K562 (cell line): ENCODE data around the gene GASK1A. TPM values are rescaled to one million over a fixed set of nuclear protein-coding genes. Genes with fewer than 3 reads are reported as not detected.
"Not testable (repeated sequence)": the region's sequence is repeated elsewhere in the genome, so short reads cannot be mapped to it uniquely, and the experiment has no call there.

ENCODE experiments used
- ATAC-seq: fragments of 200-7000 bp; cut with Tn5 transposase; 3 replicates; pipeline ENCODE4 v1.9.1; 2020; ENCODE audit warnings: moderate library complexity
- BruUV-seq: library from RNA; stranded (reverse); fragments of 400-500 nt; replicated peaks from 2 replicates; lab custom pipeline; 2021; lab: Mats Ljungman, UMichigan
- CTCF ChIA-PET: fragments of 300-600 bp; formaldehyde crosslinking; extraction: SDS; loops from one replicate; lab custom pipeline; 2021; ENCODE audit warnings: low intra/inter-chr PET ratio; lab: Yijun Ruan, JAX
- POLR2A ChIA-PET: fragments of 300-600, 350-650 bp; sonication (Branson Sonifier 250); formaldehyde crosslinking; extraction: SDS; loops from one replicate; lab custom pipeline; 2021; ENCODE audit warnings: antibody characterized with exemption, inconsistent platforms; lab: Yijun Ruan, JAX
- DNase-seq, 4 experiments: peaks; one replicate each; pipeline versions ENCODE4 v3.0.0 to v3.0.0-alpha.2; 2011 to 2018; ENCODE audit warnings: low spot score in 3 of 4, mixed read lengths in 3 of 4; ENCODE audit errors: extremely low read depth in 1 of 4
- FAIRE-seq: peaks from 2 replicates; lab custom pipeline; 2011; peaks lifted over from hg19 to GRCh38; lab: Jason Lieb, UNC
- H2AFZ ChIP-seq: 2 replicates; pipeline ENCODE4 v1.6.0; 2011; ENCODE audit warnings: low read depth, low read length, control low read depth, inconsistent platforms
- H3K27ac ChIP-seq: fragments of 200-600 bp; 3 replicates; pipeline ENCODE4 v1.8.0; 2011; ENCODE audit warnings: low read depth, mild to moderate bottlenecking, control low read depth, inconsistent platforms, low read length, moderate library complexity, mixed read lengths; ENCODE audit errors: extremely low read depth
- H3K27me3 ChIP-seq, 2 experiments: fragments of 300-600 bp in 1 of 2; 2 replicates in 1 of 2; 3 replicates in 1 of 2; pipeline versions ENCODE4 v1.6.0 to v1.8.0; 2011; ENCODE audit warnings: inconsistent platforms in 2 of 2, low read length in 2 of 2, mild to moderate bottlenecking in 1 of 2, mixed read lengths in 1 of 2, moderate library complexity in 1 of 2; ENCODE audit not compliant: control insufficient read depth in 2 of 2, insufficient read depth in 2 of 2
- H3K36me3 ChIP-seq: fragments of 300-600 bp; 3 replicates; pipeline ENCODE4 v1.8.0; 2011; ENCODE audit warnings: mild to moderate bottlenecking, low read length, inconsistent platforms; ENCODE audit not compliant: control insufficient read depth, insufficient read depth
- H3K4me1 ChIP-seq, 2 experiments: fragments of 200-600 bp in 1 of 2; replicated peaks in 1 of 2; 2 replicates in 1 of 2; 3 replicates in 1 of 2; pipeline versions ENCODE4 v1.5.1 to v1.8.0; 2011; ENCODE audit warnings: inconsistent platforms in 2 of 2, low read length in 2 of 2, mild to moderate bottlenecking in 1 of 2, mixed read lengths in 1 of 2, moderate library complexity in 1 of 2; ENCODE audit not compliant: control insufficient read depth in 2 of 2, insufficient read depth in 2 of 2
- H3K4me2 ChIP-seq: 2 replicates; pipeline ENCODE4 v1.6.1; 2011; ENCODE audit warnings: low read length, control low read depth, inconsistent platforms, mixed read lengths; ENCODE audit not compliant: insufficient read depth
- H3K4me3 ChIP-seq: fragments of 200-600 bp; sonication (generic), shearing (Covaris generic); 2 replicates; pipeline ENCODE4 v1.5.1; 2016; ENCODE audit warnings: control low read depth, inconsistent platforms
- H3K79me2 ChIP-seq: fragments of 200-600 bp; 3 replicates; pipeline ENCODE4 v1.8.0; 2011; ENCODE audit warnings: low read length, inconsistent platforms; ENCODE audit not compliant: control insufficient read depth, insufficient read depth
- H3K9ac ChIP-seq, 2 experiments: 2 replicates each; pipeline versions ENCODE4 v1.6.0 to v1.6.1; 2011; ENCODE audit warnings: low read depth in 2 of 2, low read length in 2 of 2, control low read depth in 1 of 2, inconsistent platforms in 1 of 2, mild to moderate bottlenecking in 1 of 2, mixed read lengths in 1 of 2; ENCODE audit not compliant: insufficient read depth in 1 of 2
- H3K9me1 ChIP-seq: one replicate; pipeline ENCODE4 v1.6.0; 2011; ENCODE audit warnings: inconsistent platforms, mild to moderate bottlenecking, low read length, moderate library complexity; ENCODE audit not compliant: control insufficient read depth, insufficient read depth
- H3K9me3 ChIP-seq: replicated peaks from 2 replicates; pipeline ENCODE4 v1.5.1; 2011; ENCODE audit warnings: low read depth, low read length, inconsistent platforms; ENCODE audit not compliant: control insufficient read depth, insufficient read depth
- H4K20me1 ChIP-seq: replicated peaks from 2 replicates; pipeline ENCODE4 v1.6.1; 2011; ENCODE audit warnings: low read length, inconsistent platforms, mixed read lengths; ENCODE audit not compliant: control insufficient read depth, insufficient read depth
- ARID1B ChIP-seq: fragments of 450-650 bp; IDR thresholded peaks from 2 replicates; pipeline ENCODE4 v1.6.1; 2016; ENCODE audit warnings: antibody characterized with exemption, mild to moderate bottlenecking, inconsistent platforms
- CSDE1 ChIP-seq, 2 experiments: fragments of 450-650 bp; IDR thresholded peaks; 2 replicates each; pipeline ENCODE4 v1.6.1; 2016; ENCODE audit warnings: mild to moderate bottlenecking in 1 of 2
- KDM4B ChIP-seq, 2 experiments: fragments of 450-650 bp in 1 of 2; sonication (generic) in 1 of 2; IDR thresholded peaks; 2 replicates each; pipeline ENCODE4 v1.6.1; 2016 to 2017; ENCODE audit warnings: borderline replicate concordance in 2 of 2, antibody characterized with exemption in 1 of 2, low read depth in 1 of 2, mild to moderate bottlenecking in 1 of 2
- MCM7 ChIP-seq, 2 experiments: fragments of 450-650 bp; IDR thresholded peaks; 2 replicates each; pipeline ENCODE4 v1.6.1; 2016 to 2018
- NR2C2 ChIP-seq, 2 experiments: fragments of 200-800 bp in 1 of 2; sonication (Bioruptor generic) in 1 of 2; sonication (generic) in 1 of 2; formaldehyde crosslinking in 1 of 2; IDR thresholded peaks; 2 replicates each; pipeline versions ENCODE4 v1.6.1 to v1.8.0; 2016 to 2022; ENCODE audit warnings: mild to moderate bottlenecking in 1 of 2, missing compliant biosample characterization in 1 of 2, missing genetic modification characterization in 1 of 2, missing genetic modification reagents in 1 of 2
- PRPF4 ChIP-seq: fragments of 200-400 bp; formaldehyde crosslinking; IDR thresholded peaks from one replicate; pipeline ENCODE4 v1.6.1; 2017; ENCODE audit warnings: low read length, low read depth, mild to moderate bottlenecking; ENCODE audit not compliant: insufficient read depth, poor library complexity, severe bottlenecking
- PTTG1 ChIP-seq: fragments of 450-650 bp; IDR thresholded peaks from 2 replicates; pipeline ENCODE4 v1.6.1; 2016; ENCODE audit warnings: low read depth, mild to moderate bottlenecking, missing genetic modification characterization, missing compliant biosample characterization
- TSHZ1 ChIP-seq: fragments of 250-450 bp; sonication (Bioruptor Pico); IDR thresholded peaks from 2 replicates; pipeline ENCODE4 v1.4.0; 2020; ENCODE audit warnings: mild to moderate bottlenecking, moderate library complexity
- XRCC4 ChIP-seq: IDR thresholded peaks from one replicate; pipeline ENCODE4 v1.6.1; 2011; ENCODE audit not compliant: insufficient read depth, insufficient read length; ENCODE audit errors: extremely low read depth
- ZBTB12 ChIP-seq: fragments of 250-450 bp; sonication (Bioruptor Pico); IDR thresholded peaks from 2 replicates; pipeline ENCODE4 v1.4.0; 2020
- ZKSCAN1 ChIP-seq: fragments of 150-350 bp; IDR thresholded peaks from 2 replicates; pipeline ENCODE4 v1.6.1; 2016; ENCODE audit warnings: low read depth, low read length
- WGBS: fragments of 100-300 bp; shearing (Covaris generic); methylation state at CpG from one replicate; pipeline ENCODE4 v1.1.6; 2016; ENCODE audit warnings: low coverage, mixed read lengths; ENCODE audit not compliant: insufficient coverage; ENCODE audit errors: missing lambda C conversion rate; 5-methylcytosine and 5-hydroxymethylcytosine counted together
- in situ Hi-C: fragments of 300-500 bp; cut with MboI; formaldehyde crosslinking; loops from 4 replicates; pipeline ENCODE4 v1.15.0; 2018; ENCODE audit warnings: inconsistent platforms, mixed read lengths
- intact Hi-C: fragments of 100-400 bp; cut with micrococcal nuclease; formaldehyde crosslinking; loops from 2 replicates; pipeline ENCODE4 v1.14.2; 2022
- polyA plus RNA-seq, 8 experiments: library from polyadenylated mRNA; depleted of rRNA in 4 of 8; stranded (reverse) in 5 of 8; unstranded in 3 of 8; fragments of >200 nt; fragmentation: Nextera tagmentation in 2 of 8; fragmentation: Illumina TruSeq in 1 of 8; extraction: Ambion mirVana in 2 of 8; extraction: Trizol in 1 of 8; gene quantifications; 2 replicates each; pipeline versions ENCODE4 v1.2.1 to v1.2.3, GENCODE V29; 2011 to 2014; ENCODE audit warnings: inconsistent platforms in 1 of 8, missing spikeins in 1 of 8
- total RNA-seq, 7 experiments: library from RNA; depleted of rRNA in 6 of 7; stranded (reverse); fragments of >200 nt in 6 of 7; fragmentation: Illumina TruSeq in 2 of 7; extraction: Trizol in 2 of 7; gene quantifications; 2 replicates each; pipeline versions ENCODE4 v1.2.1 to v1.2.3, GENCODE V29; 2011 to 2021; ENCODE audit warnings: low replicate concordance in 1 of 7

GASK1A gene
- total and polyA plus RNA-seq, 9 of the 15 experiments (the other 6 are each of a cell fraction or from before 2014, with no cell fraction given): 0.04 to 0.11 (median 0.05) TPM; not detected in 5

GRCh38 chr3:43045079-43045478 lies 66.0 kb downstream of the GASK1A start:
- CTCF ChIA-PET, H3K36me3 ChIP-seq, H3K27ac ChIP-seq, H2AFZ ChIP-seq, H3K9me3 ChIP-seq, H3K9ac ChIP-seq, H3K79me2 ChIP-seq, H3K4me1 ChIP-seq, FAIRE-seq, BruUV-seq, H4K20me1 ChIP-seq, ATAC-seq, H3K4me3 ChIP-seq, intact Hi-C loops, DNase-seq, in situ Hi-C loops, H3K9me1 ChIP-seq, H3K4me2 ChIP-seq: not testable (repeated sequence)
- POLR2A ChIA-PET: interaction anchor here (0.6 kb wide), 1 partner anchor 9 kb away, joined by 3 read pairs; no protein-coding TSS in a partner anchor
- peaks cover 0 to 16% of the 10 kb centered on the region in 2 experiments; a peak in 2 of 5 replicates for H3K27me3 ChIP-seq

- CTCF ChIA-PET: no interaction called here
- DNase-seq (no peak), FAIRE-seq (no peak), ATAC-seq (no peak)
- Histone ChIP-seq H3K27ac (no peak overlapping the region), H4K20me1 (no peaks in the 10 kb centered on the region), H3K9me3 (no peaks in the 10 kb centered on the region), H2AFZ (no peak overlapping the region), H3K27me3 (peaks cover 0 to 16% of the 10 kb centered on the region in 2 experiments; a peak in 3 of 5 replicates), H3K36me3 (no peaks in the 10 kb centered on the region), H3K9me1 (no peaks in the 10 kb centered on the region), H3K79me2 (no peaks in the 10 kb centered on the region), H3K9ac (no peak overlapping the region), H3K4me2 (no peak overlapping the region), H3K4me3 (no peak overlapping the region), H3K4me1 (no peaks in the 10 kb centered on the region)
- POLR2A ChIA-PET: interaction anchor here (0.6 kb wide), 1 partner anchor 823 kb away, joined by 3 read pairs; no protein-coding TSS in a partner anchor
- intact Hi-C loops (no loop called here), in situ Hi-C loops (no loop called here)
- 0% methylated on average over 1 of the region's 1 CpG for WGBS
- BruUV-seq: no TSS peak
- no peak for TF ChIP-seq ZBTB12 (CRISPR knock-in tag)
- no peak for TF ChIP-seq TSHZ1
- no peak for TF ChIP-seq PRPF4
- TF ChIP-seq CSDE1 (IDR thresholded peaks at IDR 0.05): no peak
- no peak for TF ChIP-seq ZKSCAN1
- TF ChIP-seq PTTG1 (tag): no peak
- TF ChIP-seq NR2C2 (CRISPR knock-in tag; IDR thresholded peaks at IDR 0.05): no peak
- no peak for TF ChIP-seq NR2C2 (tag; IDR thresholded peaks at IDR 0.05)
- TF ChIP-seq XRCC4: no peak
- TF ChIP-seq KDM4B (IDR thresholded peaks at IDR 0.05; ENCODE audit: borderline replicate concordance in 2 of 2, low read depth in 1 of 2): no peak
- TF ChIP-seq MCM7 (IDR thresholded peaks at IDR 0.05): no peak
- no peak for TF ChIP-seq ARID1B
Observed at GRCh38 chr3:43046583-43046982, 67.5 kb downstream of the GASK1A start.
